MCF 10A (cell line): Measurements from ENCODE around the gene UTP25. TPM values are rescaled to one million over a fixed set of nuclear protein-coding genes. Genes with fewer than 3 reads are reported as not detected.

ENCODE experiments used
- BruUV-seq: library from RNA; stranded (reverse); fragments of 400-500 nt; replicated peaks from 2 replicates; lab custom pipeline; 2021; lab: Mats Ljungman, UMichigan
- CTCF ChIA-PET: fragments of 300-600 bp; sonication (Branson Sonifier 250); formaldehyde crosslinking; extraction: SDS; loops from one replicate; lab custom pipeline; 2021; ENCODE audit warnings: antibody characterized with exemption, inconsistent platforms; lab: Yijun Ruan, JAX
- POLR2A ChIA-PET: fragments of 300-600, 350-650 bp; sonication (Branson Sonifier 250); formaldehyde crosslinking; extraction: SDS; loops from one replicate; lab custom pipeline; 2020; ENCODE audit warnings: antibody characterized with exemption, inconsistent platforms; lab: Yijun Ruan, JAX
- DNase-seq: peaks from one replicate; pipeline ENCODE4 v3.0.0-alpha.2; 2018; ENCODE audit not compliant: unreplicated experiment
- H3K27ac Mint-ChIP-seq: one replicate; pipeline ENCODE4 v1.8.0; 2022; ENCODE audit warnings: mild to moderate bottlenecking, low read depth, mixed read lengths; ENCODE audit not compliant: unreplicated experiment
- H3K27me3 Mint-ChIP-seq: one replicate; pipeline ENCODE4 v1.8.0; 2022; ENCODE audit warnings: mixed read lengths; ENCODE audit not compliant: insufficient read depth, unreplicated experiment
- H3K36me3 Mint-ChIP-seq: one replicate; pipeline ENCODE4 v1.8.0; 2022; ENCODE audit warnings: mild to moderate bottlenecking, moderate library complexity, mixed read lengths; ENCODE audit not compliant: insufficient read depth, unreplicated experiment
- H3K4me1 Mint-ChIP-seq: one replicate; pipeline ENCODE4 v1.8.0; 2022; ENCODE audit warnings: mixed read lengths; ENCODE audit not compliant: insufficient read depth, unreplicated experiment
- H3K4me3 Mint-ChIP-seq: one replicate; pipeline ENCODE4 v1.8.0; 2022; ENCODE audit warnings: mild to moderate bottlenecking, moderate library complexity, mixed read lengths; ENCODE audit not compliant: unreplicated experiment
- H3K9me3 Mint-ChIP-seq: one replicate; pipeline ENCODE4 v1.8.0; 2022; ENCODE audit warnings: mixed read lengths; ENCODE audit not compliant: unreplicated experiment
- intact Hi-C: fragments of 100-400 bp; cut with micrococcal nuclease; formaldehyde crosslinking; loops from 2 replicates; pipeline ENCODE4 v1.14.1; 2022
- total RNA-seq: library from RNA; stranded (reverse); gene quantifications from 2 replicates; pipeline ENCODE4 v1.2.3, GENCODE V29; 2022
- TF ChIP-seq, protein P1 (sequence below): fragments of 200-600 bp; IDR thresholded peaks from one replicate; pipeline ENCODE4 v1.8.0; 2022; ENCODE audit warnings: antibody characterized with exemption, mild to moderate bottlenecking; ENCODE audit not compliant: unreplicated experiment

Gene UTP25
- total RNA-seq, 1 experiment from 2014 or later: 23.8 TPM

DNA sequence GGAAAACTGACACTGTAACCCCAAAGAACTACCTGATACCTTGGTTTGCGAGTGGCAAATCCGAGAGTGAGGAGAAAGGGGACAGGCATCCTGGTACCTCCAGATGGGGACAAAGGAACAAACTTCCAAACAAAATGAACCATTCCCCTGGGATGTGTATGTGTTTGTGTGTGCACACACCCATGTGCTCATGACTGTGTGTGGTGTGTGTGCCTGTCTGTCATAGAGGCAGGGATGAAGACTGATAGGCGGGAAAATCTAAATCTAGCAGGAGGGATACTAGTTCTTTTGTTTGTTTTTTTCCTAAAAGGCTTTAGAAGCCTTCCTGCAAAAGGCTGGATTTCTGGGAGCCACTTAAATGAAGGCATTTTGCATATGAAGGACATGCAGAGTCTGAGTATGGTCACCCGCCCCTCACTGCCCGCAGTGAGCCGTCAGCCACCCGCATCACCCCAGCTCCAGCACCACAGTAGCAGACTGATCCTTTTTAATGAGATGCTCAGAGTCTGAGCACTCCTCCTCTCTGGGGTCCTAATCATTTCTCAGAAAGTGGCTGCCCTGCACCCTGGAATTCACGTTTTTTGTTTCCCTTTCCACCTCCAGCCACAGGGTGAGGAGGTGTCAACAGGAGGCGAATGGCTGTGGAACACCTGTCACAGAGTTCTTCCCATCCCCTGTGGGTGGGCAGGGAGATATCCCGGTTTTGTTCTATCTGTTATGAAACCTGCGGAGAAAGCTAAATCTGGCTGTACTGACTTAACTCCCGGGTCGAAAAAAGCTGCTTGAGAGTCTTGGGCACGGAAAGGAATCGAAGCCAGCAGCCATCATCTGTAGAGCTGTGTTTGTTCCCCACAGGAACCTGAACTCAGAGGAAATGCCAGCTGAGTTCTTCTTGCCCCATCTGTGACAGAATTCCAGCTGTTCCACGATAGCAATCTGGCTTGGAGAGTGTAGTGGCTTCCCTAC, 34.9 kb downstream of the UTP25 start:
- Mint-ChIP-seq H3K36me3 (no peaks in the 10 kb centered on the region), H3K27ac (peak overlapping the region; percentile 83), H3K27me3 (no peaks in the 10 kb centered on the region), H3K9me3 (peaks cover 10% of the 10 kb centered on the region), H3K4me1 (peaks cover 43% of the 10 kb centered on the region), H3K4me3 (no peak overlapping the region)
- intact Hi-C loops: loop anchor here (5.0 kb wide), 1 partner anchor 280 kb away; no protein-coding TSS in a partner anchor
- no peak for DNase-seq
- POLR2A ChIA-PET: interaction anchor here (0.6 to 5.2 kb wide), 15 partner anchors 10 to 127 kb away, joined by 3 to 87 read pairs (median 8); partner anchors contain the start of gene IRF6
- TF ChIP-seq, protein P1, sequence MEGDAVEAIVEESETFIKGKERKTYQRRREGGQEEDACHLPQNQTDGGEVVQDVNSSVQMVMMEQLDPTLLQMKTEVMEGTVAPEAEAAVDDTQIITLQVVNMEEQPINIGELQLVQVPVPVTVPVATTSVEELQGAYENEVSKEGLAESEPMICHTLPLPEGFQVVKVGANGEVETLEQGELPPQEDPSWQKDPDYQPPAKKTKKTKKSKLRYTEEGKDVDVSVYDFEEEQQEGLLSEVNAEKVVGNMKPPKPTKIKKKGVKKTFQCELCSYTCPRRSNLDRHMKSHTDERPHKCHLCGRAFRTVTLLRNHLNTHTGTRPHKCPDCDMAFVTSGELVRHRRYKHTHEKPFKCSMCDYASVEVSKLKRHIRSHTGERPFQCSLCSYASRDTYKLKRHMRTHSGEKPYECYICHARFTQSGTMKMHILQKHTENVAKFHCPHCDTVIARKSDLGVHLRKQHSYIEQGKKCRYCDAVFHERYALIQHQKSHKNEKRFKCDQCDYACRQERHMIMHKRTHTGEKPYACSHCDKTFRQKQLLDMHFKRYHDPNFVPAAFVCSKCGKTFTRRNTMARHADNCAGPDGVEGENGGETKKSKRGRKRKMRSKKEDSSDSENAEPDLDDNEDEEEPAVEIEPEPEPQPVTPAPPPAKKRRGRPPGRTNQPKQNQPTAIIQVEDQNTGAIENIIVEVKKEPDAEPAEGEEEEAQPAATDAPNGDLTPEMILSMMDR: no peak
- CTCF ChIA-PET: interaction anchor here (0.5 to 20.0 kb wide), 18 partner anchors 7 to 449 kb away, joined by 3 to 814 read pairs (median 9); partner anchors contain the start of gene UTP25
- no TSS peak for BruUV-seq

DNA sequence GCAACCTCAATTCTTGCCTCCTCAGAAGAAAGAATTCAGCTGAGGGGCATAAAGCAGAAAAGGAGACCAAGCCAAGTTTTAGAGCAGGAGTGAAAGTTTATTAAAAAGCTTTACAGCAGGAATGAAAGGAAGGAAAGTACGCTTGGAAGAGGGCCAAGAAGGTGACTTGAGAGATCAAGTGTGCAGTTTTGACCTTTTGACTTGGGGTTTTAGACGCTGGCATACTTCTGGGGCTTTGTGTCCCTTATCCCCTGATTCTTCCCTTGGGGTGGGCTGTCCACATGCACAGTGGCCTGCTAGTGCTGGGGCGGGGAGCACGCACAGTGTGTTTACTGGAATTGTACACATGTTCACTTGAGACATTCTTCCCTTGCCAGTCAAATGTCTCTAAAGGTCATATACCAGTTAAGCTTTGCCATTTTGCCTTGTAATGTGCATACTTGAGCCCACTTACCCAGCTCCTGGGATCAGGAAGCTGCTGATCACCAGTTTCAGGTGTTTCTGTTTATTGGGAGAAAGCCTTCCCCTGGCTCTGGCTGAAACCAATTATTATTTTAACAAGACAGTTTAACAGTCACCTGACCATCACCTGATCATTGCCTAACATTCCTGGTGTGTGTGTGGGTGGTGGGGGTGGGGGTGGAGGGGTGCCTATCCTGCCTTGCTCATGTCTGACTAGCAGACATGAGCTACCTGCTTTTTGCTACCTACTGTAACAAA, 36.2 kb downstream of the UTP25 start:
- intact Hi-C loops: loop anchor here (5.0 kb wide), 1 partner anchor 278 kb away; no protein-coding TSS in a partner anchor
- CTCF ChIA-PET: interaction anchor here (1.0 to 20.0 kb wide), 15 partner anchors 8 to 447 kb away, joined by 3 to 814 read pairs (median 8); partner anchors contain the start of gene UTP25
- BruUV-seq: no TSS peak
- H3K27me3 Mint-ChIP-seq: no peaks in the 10 kb centered on the region
- POLR2A ChIA-PET: interaction anchor here (0.6 to 5.2 kb wide), 14 partner anchors 8 to 125 kb away, joined by 3 to 43 read pairs (median 7); partner anchors contain the start of gene IRF6
- H3K9me3 Mint-ChIP-seq: peaks cover 10% of the 10 kb centered on the region
- peak; percentile 47 for DNase-seq
- no peaks in the 10 kb centered on the region for H3K36me3 Mint-ChIP-seq
- peak overlapping the region; percentile 83 for H3K27ac Mint-ChIP-seq
- TF ChIP-seq, protein P1: no peak
- H3K4me3 Mint-ChIP-seq: no peak overlapping the region
- H3K4me1 Mint-ChIP-seq: peaks cover 48% of the 10 kb centered on the region

DNA sequence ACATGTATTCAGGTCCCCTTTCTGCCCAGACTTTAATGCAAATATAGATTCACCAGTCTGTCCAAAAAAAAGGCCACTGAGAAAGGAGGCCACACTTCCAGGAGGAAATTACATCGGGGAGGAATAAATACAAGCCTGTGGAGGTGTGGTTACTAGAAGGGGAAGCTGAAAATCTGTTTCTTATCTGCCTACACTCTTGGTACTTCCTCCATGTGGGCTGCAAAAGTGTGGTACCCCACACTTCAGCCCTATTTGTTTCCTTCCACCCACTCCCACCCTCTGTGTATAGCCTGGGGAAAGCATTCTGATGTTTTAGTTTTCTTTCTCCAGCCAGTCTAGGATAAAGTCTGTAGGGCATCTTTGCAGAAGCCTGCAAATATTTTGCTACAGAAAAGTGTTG, 38.4 kb downstream of the UTP25 start:
- no peak for DNase-seq
- Mint-ChIP-seq H3K4me1 (peaks cover 65% of the 10 kb centered on the region), H3K4me3 (no peak overlapping the region), H3K27ac (no peak overlapping the region), H3K36me3 (no peaks in the 10 kb centered on the region), H3K9me3 (peaks cover 10% of the 10 kb centered on the region), H3K27me3 (no peaks in the 10 kb centered on the region)
- ChIA-PET POLR2A (interaction anchor here (1.2 to 10.9 kb wide), 3 partner anchors 8 to 19 kb away, joined by 3 to 156 read pairs (median 8); no protein-coding TSS in a partner anchor), CTCF (interaction anchor here (0.6 to 20.0 kb wide), 4 partner anchors 9 to 533 kb away, joined by 3 to 814 read pairs (median 3); no protein-coding TSS in a partner anchor)
- TF ChIP-seq, protein P1: no peak
- no TSS peak for BruUV-seq
- intact Hi-C loops: no loop called here
